ENCODE results near the gene RUNDC3A.
"Not testable (repeated sequence)": the region's sequence is repeated elsewhere in the genome, so short reads cannot be mapped to it uniquely, and the experiment has no call there.

The RUNDC3A gene

GRCh38 chr17:44322236-44322895 is 14.0 kb downstream of the RUNDC3A start:
- no peak overlapping the region for H3K4me3 ChIP-seq (ENCODE audit: low read depth, low read length)
- TF ChIP-seq CTCF (IDR thresholded peaks at IDR 0.05; ENCODE audit: low read depth, low read length), result no peak

DNA sequence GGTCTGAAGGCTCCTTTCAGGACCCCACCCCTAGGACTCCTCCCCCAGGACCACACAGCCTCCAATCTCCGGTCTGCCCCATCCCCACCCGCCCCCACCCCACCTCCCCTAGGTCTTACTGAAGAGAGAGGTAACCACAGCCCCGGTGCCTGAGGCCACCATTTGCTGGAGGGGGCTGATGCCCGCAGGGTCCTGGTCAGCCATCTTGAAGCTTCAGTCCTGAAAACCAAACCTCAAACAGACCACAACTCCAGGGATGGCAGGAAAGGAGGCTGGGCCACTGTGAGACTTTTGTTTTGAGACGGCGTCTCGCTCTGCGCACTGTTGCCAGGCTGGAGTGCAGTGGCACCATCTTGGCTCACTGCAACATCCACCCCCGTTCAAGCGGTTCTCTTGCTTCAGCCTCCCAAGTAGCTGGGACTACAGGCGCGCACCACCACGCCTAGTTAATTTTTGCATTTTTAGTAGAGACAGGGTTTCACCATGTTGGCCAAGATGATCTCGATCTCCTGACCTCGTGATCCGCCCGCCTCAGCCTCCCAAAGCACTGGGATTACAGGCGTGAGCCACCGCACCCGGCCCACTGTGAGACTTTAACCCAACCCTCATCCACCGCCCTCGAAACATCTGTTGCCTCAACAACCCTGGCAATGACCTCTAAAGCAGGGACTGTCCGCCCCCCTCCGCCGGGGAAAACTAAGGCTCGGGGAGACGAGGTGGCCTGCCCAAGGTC is 15.1 kb downstream of the RUNDC3A start:
- no peak for TF ChIP-seq CTCF (IDR thresholded peaks at IDR 0.05; ENCODE audit: low read depth, low read length)

DNA sequence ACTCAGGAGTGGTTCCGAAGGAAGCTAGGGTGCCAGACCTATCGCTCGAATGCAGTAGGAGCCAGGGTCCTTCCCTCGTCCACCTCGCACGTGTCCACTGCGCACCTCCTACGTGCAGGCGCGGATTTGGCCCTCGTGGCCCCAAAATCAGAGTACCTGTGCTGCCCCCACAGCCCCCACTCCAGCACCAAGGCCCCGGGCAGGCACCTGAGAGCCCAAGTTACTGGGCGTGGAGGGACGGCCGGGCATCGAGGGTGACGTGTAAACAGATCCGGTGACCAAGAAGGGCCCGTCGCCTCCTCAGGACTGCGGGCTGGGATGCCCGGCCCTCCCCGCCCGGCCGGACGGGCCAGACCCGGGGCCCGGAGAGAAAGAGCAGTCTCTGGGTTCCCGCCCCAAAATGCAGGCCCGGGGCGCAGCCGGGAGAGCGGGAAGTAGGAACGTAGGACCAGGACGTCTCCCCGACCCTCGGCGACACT is 15.7 kb downstream of the RUNDC3A start:
- peak overlapping the region; percentile 84 for H3K4me3 ChIP-seq (ENCODE audit: low read depth, low read length)
- TF ChIP-seq CTCF (IDR thresholded peaks at IDR 0.05; ENCODE audit: low read depth, low read length), result no peak

More for the DNA sequence above, 15.1 kb downstream of the RUNDC3A start:
- peak overlapping the region; percentile 84 for H3K4me3 ChIP-seq (ENCODE audit: low read depth, low read length)

DNA sequence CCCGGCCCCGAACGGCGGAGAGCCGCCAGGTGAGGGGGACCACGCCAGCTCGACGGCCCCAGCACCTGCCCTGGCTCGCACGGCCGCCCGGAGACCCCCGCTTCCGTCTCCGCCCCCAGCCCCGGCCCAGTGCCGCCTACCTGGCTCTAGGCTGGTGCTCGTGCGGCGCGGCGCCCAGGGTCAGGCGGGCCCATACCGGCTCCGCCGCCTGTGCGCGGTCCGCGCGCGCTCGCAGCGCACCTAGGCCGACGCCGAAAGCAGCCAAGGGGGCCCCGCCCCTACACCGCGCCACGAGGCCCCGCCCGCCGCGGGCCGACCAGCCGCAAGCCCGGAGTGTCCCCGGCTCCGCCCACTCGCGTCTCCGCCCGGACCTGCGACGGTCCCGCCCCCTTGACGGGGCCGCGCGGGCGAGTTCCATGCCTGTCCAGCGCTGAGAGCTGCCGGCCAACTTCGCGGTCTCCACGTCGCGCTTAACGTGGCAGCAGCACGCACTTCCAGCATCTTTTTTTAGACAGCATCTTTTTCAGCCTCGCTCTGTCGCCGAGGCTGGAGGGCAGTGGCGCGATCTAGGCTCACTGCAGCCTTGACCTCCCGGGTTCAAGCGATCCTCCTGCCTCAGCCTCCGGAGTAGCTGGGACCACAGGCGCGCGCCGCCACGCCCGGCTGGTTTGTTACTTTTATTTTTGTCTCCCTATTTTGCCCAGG is 16.3 kb downstream of the RUNDC3A start, which contains the start of gene SLC25A39:
Gene SLC25A39 (minus strand): TSS at position 253 of the 705 bp plus-strand sequence. CDS start 1,261 bp downstream, outside the sequence.
- H3K4me3 ChIP-seq (ENCODE audit: low read depth, low read length), result peak within 1 kb of the TSS; percentile 84
- no peak for TF ChIP-seq CTCF (IDR thresholded peaks at IDR 0.05; ENCODE audit: low read depth, low read length)

- H3K4me3 ChIP-seq (ENCODE audit: low read depth, low read length), result no peak overlapping the region
- no peak for TF ChIP-seq CTCF (IDR thresholded peaks at IDR 0.05; ENCODE audit: low read depth, low read length)
Measured at GRCh38 chr17:44326861-44327444, 18.6 kb downstream of the RUNDC3A start.

DNA sequence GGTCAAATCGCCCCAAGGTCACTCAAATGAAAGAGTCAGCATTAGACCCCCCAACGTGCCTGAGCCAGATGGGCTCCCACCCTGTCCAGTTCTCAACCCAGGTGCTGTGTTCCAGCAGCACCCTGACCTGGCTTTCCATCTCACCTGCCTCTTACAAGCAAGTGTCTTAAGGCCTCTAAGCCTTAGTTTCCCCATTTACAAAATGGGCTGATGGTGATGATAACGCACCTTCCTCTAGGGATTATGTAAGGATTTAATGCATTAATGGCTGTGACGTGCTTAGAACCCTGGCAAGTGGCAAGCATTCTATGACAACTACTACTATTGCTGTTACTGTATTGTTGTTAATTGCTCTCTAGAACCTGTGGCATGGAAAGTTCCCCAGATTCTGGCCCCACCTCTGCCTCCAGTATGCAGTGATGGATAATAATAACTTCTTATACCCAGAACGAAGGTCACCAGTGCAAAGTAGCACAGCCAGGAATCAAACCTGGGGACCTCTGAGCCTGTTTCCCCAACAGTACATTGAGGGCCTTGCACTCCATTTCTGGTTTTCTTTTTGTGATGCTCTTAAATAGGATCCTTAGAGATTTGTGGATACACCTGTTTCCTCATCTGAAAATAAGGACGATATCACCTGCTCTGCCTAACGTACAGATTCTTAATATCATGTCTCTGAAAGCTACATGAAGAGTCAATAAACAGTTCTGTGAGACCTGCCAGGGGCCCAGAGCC is 19.5 kb downstream of the RUNDC3A start:
- no peak for TF ChIP-seq CTCF (IDR thresholded peaks at IDR 0.05; ENCODE audit: low read depth, low read length)

DNA sequence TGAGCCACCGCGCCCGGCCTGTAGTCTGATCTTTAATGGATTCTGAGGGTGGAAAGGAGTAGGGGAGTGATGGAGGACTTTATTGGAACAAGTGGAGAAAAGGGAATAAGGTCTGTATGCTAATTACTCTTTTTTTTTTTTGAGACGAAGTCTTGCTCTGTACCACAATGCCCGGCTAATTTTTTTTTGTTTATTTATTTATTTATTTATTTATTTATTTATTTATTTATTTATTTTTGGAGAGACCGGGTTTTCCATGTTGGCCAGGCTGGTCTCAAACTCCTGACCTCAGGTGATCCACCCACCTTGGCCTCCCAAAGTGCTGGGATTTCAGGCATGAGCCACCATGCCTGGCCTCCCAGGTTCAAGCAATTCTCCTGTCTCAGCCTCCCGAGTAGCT is 21.1 kb downstream of the RUNDC3A start:
- not testable (repeated sequence) for H3K4me3 ChIP-seq (ENCODE audit: low read depth, low read length)

More for the DNA sequence above, 19.5 kb downstream of the RUNDC3A start:
- no peak overlapping the region for H3K4me3 ChIP-seq (ENCODE audit: low read depth, low read length)

GRCh38 chr17:44330263-44330662 is 21.9 kb downstream of the RUNDC3A start:
- not testable (repeated sequence) for H3K4me3 ChIP-seq (ENCODE audit: low read depth, low read length)

All from WI38 (cell line).